AG08396 (cell line): ENCODE data around the gene CENPN.

Experiments used
- DNase-seq: peaks from one replicate; pipeline ENCODE4 v3.0.0; 2012; ENCODE audit warnings: low spot score, mixed read lengths

Gene CENPN

GRCh38 chr16:80991792-80992430, 15.1 kb upstream of the CENPN start:
- no peak for DNase-seq

- no peak for DNase-seq
Measured at GRCh38 chr16:80992676-80993293, 14.2 kb upstream of the CENPN start.

- peak; percentile 58 for DNase-seq
Measured at GRCh38 chr16:80993307-80993706, 13.7 kb upstream of the CENPN start.

GRCh38 chr16:80993834-80994233, 13.2 kb upstream of the CENPN start:
- DNase-seq = no peak

GRCh38 chr16:80994451-80994850, 12.6 kb upstream of the CENPN start:
- DNase-seq = no peak

GRCh38 chr16:80996688-80997138, 10.3 kb upstream of the CENPN start:
- no peak for DNase-seq

- DNase-seq = no peak
Measured at GRCh38 chr16:80997139-80997798, 9.7 kb upstream of the CENPN start.

GRCh38 chr16:80997964-80998620, 8.9 kb upstream of the CENPN start:
- no peak for DNase-seq

- DNase-seq = no peak
Measured at GRCh38 chr16:81000873-81001272, 6.1 kb upstream of the CENPN start.

GRCh38 chr16:81001330-81001729, 5.7 kb upstream of the CENPN start:
- DNase-seq = no peak

- DNase-seq = no peak
Measured at GRCh38 chr16:81003064-81003463, 4.0 kb upstream of the CENPN start.

- DNase-seq = no peak
Measured at GRCh38 chr16:81003610-81004460, 3.2 kb upstream of the CENPN start.

- DNase-seq = no peak
Measured at GRCh38 chr16:81004646-81005353, 2.2 kb upstream of the CENPN start.

- DNase-seq = no peak
Measured at GRCh38 chr16:81005610-81006161, 1.3 kb upstream of the CENPN start.

GRCh38 chr16:81006211-81006812, 702 bp upstream of the CENPN start:
- DNase-seq = peak; percentile 47

GRCh38 chr16:81008505-81008789, 1.4 kb downstream of the CENPN start:
- no peak for DNase-seq

GRCh38 chr16:81012974-81013373, 6.0 kb downstream of the CENPN start:
- DNase-seq = no peak

- DNase-seq = no peak
Measured at GRCh38 chr16:81014672-81015071, 7.7 kb downstream of the CENPN start.

GRCh38 chr16:81018496-81018895, 11.5 kb downstream of the CENPN start:
- no peak for DNase-seq

GRCh38 chr16:81026429-81026828, 19.4 kb downstream of the CENPN start:
- no peak for DNase-seq
